GM19023 (cell line): ENCODE data around the gene MROH7.
"Not testable (repeated sequence)": the region's sequence is repeated elsewhere in the genome, so short reads cannot be mapped to it uniquely, and the experiment has no call there.

Experiments used
- ATAC-seq: cut with Tn5 transposase; IDR thresholded peaks from one replicate; pipeline ENCODE4 v1.9.1; 2021; ENCODE audit warnings: mild to moderate bottlenecking, moderate library complexity; ENCODE audit not compliant: unreplicated experiment

Gene MROH7

DNA sequence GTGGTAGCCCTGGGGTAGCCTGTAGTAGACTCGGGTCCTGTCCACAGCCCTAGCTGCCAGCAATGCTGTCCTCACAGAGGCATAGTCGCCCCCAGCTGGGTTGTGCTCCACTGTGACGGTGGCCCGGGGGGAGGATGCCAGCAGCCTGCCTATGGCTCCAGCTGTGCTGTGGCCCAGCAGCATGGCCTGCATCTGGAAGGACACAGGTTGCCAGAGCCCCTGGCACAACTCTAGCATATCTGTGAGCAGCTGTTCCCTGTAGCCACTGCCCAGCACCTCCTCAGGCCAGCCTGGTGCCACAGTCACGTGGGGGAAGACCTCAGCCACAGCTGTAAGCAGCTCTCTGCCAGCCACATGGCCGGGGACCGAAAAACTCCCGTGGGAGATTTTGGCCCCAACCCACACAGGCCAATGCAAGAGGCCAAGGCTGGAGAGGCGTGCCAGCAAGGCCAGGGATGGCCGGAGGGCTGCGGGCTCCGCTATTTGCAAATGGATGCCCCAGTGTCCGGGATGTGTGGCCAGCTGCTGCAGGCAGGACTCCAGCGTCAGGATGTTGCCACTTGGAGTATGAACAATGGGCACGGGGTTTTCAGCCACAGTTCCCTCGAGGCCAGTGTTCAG is 32.2 kb upstream of the MROH7 start:
- no peak for ATAC-seq

DNA sequence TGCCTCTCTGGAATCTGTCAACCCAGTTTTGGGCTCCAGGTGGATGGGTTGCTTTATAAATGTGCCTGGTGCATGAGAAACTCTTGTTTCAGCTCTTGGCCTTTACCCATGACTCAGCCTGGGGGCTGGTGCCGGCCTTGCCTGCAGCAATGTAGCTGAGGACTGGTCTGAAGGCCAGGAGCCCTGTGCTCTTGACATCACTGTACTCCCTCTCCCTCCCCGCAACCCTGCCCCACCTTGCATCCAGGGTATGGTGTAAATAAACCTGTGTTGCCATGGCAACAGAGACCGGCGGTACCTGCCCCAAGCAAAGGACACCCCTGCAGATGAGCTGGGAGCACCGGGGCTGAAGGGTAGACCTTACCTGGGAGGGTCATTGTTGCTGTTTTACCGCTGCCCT is 31.5 kb upstream of the MROH7 start:
- ATAC-seq: no peak

DNA sequence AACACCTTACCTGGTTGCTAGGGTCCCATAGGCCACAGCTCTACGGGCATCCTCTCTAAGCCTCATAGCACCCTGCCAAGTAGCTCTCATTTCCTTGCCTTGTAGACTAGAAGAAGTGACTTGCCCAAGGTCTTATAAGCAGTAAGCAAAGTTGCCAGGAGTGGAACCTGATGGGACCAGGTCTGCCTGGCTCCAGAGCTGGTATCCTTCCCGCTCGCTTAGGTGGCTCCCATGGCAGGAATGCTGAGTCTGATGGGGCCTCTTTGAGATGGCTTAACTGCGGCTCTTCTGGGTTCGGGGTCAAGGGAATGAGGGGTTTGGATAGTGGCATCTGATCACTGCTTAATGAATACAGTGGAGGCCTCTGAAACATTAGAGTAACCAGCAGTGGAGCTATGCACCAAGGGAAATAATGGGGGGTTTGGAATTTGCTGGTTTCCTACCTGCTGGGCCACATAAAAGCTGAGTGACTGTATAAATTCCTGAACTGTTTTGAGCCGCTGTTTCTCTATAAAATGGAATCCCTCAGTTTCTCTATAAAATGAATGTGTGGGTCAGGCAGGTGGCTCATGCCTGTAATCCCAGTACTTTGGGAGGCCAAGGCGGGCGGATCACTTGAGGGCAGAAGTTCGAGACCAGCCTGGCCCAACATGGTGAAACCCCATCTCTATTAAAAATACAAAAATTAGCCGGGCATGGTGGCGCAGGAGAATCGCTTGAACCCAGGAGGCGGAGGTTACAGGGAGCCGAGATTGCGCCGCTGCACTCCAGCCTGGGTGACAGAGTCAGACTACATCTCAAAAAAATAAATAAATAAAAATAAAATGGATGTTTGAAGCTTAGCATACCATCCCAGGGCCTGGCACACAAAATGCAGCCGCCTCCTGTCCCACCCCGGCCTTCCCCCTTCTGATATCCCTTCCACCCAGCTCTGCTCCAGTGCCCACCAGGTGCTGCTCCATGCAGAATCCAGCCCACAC is 30.7 kb upstream of the MROH7 start:
- ATAC-seq: no peak

DNA sequence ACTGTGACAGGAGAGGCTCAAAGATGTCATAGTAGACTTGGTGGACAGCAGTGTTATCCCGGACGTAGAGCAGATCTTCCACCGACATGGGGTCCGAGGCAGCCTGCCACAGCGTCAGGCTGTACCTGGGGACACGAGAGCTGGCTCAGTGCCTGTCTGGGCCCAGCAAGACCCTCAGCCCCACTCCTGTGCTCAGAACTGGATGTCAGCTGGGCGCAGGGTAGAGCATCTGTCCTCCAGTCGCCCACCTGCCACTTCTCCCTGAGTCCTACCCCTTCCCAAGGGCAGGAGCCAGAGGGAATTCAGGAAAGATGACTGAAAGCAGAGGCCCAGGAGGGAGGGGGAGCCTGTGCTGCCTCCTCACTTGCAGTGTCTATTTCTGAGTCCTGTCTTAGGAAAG is 30.0 kb upstream of the MROH7 start:
- no peak for ATAC-seq

DNA sequence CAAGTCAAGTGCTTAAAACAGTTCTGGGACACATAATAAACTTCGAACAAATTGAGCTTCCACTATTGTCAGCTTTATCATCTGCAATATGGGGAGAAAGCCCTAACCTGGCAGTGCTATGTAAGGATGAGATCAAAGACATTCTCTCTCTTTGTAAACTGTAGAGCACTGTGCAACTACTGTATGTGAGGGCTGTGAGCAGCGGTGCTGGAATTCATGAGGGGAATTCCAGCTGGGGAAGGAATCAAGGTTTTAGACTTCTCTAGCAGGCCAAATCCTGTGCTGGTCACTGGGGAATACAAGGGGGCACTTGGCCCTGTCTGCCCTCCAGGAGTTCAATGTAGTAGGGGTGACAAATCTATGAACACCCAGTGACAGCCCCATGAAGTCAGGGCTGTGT is 27.6 kb upstream of the MROH7 start:
- ATAC-seq: no peak

DNA sequence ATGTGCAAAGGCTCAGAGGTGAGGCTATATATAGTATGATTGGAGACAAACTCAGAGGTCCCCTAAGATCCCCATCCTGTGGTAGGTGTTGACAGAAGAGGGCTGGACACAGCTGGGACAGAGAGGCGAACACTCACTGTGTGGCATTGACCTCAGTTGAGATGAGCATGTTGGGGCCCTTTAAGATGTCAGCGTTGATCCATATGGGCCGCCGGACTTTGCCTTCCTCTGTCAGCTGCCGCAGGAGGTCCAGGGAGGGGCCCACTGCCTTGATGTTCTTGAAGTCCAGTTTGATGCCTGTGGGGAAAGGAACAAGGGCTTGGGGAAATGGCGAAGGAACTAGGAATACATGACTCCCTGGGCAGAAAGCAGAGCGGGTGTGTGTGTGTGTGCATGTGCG is 27.0 kb upstream of the MROH7 start:
- ATAC-seq: no peak

DNA sequence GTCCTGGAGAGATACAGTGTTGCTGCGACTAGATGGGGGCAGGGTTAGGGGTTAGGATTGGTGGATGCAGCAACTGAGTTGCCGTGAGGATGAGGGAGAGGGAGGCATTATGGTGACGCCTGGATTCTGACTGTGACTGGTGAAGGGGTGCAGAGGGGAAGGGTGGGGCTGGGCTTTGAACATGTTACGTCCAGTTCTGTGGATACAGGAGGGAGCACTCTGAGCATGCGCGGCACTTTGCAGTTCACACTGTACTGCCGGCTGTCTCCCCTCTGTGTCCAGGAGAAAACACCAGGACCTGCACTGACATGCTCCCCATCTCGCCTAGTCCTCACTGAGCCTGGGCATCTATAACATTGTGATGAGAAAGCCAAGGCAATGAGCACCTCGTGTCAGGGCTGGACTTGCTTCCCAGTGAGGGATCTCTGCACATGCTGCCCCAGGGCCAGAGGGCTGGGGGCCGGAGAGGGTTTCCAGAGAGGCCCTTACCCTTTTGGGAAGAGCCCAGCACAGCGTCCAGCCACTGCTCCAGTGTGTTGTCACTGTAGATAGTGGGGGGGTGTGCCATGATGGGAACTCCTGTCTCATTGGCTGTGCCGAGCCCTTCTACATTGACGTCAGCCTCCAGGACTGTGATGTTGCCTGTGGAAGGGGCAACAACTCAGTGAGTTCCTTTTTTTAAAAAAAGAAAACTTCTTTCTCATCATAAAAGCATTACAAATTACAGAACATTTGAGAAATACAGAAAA is 25.9 kb upstream of the MROH7 start:
- ATAC-seq: no peak

DNA sequence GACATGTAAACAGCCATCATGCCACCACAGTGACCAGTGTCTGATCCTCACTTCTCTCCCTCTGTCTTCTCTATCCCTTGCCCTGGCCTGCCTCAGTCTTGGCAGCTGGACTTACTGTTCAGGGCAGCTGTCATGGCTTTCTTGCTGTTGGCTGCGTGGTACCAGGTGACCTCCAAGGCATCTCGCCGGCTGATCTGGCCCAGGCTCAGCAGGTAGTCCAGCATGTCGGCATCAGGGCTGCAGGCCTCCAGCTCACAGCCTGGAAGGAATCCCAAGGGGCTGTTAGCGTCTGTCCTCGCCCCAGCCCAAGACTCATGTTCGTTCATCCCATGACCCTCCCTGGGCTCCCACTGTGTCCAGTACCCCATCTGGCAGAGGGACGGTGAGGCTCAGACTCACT is 21.8 kb upstream of the MROH7 start:
- no peak for ATAC-seq

DNA sequence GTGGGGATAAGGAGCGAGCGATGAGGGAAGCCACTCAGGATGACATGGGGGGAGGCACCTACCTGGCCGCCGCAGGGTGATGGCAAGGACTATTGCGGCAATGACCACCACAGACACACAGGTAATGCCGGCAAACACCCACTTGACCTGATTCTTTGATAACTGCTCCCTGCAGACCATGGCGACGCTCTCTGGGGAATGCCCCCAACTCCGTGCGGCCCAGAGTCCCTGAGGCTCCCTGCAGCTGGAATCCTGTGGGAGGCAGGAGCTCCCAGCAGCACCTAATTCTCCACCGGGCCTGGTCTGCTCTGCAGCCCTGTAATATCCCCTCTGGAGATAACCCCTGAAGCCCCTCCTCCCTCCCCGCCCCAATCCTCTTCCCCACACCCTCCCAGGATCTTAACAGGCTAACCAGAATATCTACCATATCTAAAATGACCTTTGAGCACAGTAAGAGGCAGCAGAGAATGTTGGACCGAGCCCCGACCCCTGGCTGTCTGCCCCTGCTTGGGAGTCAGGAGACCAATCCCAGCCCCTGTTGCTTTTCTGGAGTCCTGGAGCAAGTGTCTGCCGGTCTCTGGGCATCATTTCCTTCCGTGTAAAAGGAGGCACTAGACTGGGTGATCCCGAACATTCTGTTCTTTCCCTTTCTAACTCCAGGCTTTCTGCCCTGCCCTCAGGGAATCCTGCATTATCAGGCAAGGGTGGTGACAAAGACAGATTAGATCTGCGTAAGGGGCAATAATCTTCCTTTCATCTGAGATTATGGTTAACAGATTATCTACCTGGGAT is 18.2 kb upstream of the MROH7 start, which contains the start of gene FAM151A:
TSS of gene FAM151A (minus strand) at position 310 of the 792 bp plus-strand sequence. CDS start at position 180, 130 bp downstream.
- no peak for ATAC-seq

DNA sequence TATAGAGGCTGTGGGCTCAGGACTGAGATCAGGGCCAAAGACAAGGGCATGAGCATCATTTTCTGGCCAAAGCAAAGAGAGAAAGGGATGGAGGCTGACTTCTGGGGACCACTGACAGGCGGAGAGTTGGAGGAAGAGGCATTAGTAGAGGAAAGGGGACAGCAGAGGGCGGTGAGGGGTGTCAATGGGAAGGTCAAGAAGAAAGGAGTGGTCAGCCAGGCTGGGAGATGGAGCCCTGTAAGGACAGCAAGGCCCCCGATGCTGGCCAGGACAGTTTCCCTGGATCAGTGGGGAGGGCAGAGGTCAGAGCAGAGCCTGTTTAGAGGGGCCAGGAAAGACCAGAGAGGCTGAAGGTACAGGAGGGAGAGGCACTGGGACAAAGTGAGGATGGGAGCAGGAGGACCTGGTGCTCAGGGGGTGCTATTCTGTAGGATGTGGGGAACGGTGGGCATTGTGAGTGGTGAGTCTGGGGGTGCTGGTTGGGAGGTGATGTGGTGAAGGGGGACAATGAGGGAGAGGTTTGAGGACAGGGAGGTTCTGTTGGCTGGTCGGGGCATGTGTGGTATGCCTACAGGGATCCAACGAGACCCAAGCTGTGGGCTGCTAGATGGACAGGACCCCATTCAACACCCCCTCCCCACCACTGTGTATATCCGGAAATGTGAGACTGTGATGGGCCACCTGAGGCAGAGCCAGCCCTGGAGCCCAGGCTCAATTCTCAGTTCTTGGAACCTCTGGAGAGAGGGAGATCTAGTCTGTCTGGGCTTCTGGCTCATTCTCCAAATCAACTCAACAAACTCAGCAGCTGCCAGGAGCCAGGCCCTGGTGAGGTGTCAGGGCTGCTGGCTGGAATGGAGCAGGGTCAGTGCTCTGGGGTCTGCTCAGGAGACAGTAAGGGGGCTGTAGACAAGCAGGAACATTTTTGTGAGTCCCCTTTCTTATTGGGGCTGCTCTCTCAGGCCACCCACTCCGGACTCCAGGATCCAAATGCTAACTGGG is 16.8 kb upstream of the MROH7 start:
- ATAC-seq: no peak

DNA sequence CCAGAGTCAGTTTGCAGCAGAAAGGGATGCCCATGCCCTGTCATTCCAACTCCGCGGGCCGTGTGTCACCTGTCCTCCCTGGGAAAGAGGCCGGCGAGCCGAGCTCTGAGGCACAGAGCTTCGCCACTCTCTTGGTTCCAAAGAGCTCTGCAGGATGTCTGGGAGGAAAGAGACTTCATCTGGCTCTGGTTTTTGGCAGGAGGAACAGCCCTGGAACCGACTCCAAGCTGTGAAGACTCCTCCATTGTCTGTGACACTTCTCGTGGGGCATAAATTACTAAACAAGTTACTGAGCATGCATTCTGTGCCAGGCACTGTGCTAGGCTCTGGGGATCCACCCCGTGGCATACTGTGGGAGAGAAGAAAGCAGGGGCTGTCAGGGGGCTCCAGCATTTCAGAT is 14.4 kb upstream of the MROH7 start:
- ATAC-seq: no peak

DNA sequence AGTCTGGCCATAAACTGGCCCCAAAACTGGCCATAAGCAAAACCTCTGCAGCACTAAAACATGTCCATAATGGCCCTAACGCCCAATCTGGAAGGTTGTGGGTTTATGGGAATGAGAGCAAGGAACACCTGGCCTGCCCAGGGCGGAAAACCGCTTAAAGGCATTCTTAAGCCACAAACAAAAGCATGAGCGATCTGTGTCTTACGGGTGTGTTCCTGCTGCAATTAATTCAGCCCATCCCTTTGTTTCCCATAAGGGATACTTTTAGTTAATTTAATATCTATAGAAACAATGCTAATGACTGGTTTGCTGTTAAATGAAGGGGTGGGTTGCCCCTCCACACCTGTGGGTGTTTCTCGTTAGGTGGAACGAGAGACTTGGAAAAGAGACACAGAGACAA is 5.8 kb upstream of the MROH7 start:
- not testable (repeated sequence) for ATAC-seq

DNA sequence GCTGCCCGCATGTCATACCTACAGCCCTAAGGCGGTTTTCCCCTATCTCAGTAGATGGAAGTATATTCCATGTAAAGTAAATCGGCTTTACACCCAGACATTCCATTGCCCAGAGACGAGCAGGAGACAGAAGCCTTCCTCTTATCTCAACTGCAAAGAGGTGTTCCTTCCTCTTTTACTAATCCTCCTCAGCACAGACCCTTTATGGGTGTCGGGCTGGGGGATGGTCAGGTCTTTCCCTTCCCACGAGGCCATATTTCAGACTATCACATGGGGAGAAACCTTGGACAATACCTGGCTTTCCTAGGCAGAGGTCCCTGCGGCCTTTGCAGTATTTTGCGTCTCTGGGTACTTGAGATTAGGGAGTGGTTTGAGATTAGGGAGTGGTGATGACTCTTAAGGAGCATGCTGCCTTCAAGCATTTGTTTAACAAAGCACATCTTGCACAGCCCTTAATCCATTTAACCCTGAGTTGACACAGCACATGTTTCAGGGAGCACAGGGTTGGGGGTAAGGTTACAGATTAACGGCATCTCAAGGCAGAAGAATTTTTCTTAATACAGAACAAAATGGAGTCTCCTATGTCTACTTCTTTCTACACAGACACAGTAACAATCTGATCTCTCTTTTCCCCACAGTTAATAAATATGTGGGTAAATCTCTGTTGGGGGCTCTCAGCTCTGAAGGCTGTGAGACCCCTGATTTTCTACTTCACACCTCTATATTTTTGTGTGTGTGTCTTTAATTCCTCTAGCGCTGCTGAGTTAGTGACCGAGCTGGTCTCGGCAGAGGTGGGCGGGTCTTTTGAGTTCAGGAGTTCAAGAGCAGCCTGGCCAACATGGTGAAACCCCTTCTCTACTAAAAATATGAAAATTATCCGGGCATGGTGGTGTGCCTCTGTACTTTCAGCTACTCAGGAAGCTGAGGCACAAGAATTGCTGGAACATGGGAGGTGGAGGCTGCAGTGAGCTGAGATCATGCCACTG is 4.8 kb upstream of the MROH7 start:
- ATAC-seq: not testable (repeated sequence)

DNA sequence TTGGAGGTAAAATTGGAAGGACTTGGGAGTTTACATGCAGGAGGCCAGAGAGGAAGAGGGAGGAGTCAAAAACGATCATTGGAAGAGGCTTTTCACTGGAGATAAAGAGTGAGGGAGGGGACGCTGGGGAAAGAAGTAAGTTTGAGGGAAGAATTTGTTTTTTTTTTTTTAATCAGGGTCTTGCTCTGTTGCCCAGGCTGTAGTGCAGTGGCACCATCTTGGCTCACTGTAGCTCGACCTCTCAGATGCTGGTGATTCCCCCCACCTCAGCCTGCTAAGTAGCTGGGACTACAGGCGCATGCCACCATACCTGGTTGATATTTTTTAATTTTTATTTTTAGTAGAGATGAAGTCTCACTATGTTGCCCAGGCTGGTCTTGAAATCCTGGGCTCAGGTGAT is 1.2 kb upstream of the MROH7 start:
- ATAC-seq: no peak

DNA sequence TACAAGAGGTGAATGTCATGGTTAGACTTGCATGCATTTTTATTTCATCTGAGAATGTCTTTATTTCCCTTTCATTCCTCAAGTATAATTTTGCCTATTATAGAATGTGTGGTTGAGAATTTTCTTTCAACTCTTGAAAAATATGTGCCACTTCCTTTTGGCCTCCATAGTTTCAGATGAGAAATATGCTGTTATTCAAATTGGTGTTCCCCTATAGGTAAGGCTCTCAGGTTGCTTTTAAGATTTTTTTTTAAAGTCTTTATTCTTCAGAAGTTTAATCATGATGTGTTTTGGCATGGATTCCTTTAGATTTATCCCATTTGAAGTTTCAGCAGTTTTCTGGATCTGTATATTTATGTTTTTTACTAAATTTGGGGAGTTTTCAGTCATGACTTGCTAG is 2.1 kb downstream of the MROH7 start:
- no peak for ATAC-seq

DNA sequence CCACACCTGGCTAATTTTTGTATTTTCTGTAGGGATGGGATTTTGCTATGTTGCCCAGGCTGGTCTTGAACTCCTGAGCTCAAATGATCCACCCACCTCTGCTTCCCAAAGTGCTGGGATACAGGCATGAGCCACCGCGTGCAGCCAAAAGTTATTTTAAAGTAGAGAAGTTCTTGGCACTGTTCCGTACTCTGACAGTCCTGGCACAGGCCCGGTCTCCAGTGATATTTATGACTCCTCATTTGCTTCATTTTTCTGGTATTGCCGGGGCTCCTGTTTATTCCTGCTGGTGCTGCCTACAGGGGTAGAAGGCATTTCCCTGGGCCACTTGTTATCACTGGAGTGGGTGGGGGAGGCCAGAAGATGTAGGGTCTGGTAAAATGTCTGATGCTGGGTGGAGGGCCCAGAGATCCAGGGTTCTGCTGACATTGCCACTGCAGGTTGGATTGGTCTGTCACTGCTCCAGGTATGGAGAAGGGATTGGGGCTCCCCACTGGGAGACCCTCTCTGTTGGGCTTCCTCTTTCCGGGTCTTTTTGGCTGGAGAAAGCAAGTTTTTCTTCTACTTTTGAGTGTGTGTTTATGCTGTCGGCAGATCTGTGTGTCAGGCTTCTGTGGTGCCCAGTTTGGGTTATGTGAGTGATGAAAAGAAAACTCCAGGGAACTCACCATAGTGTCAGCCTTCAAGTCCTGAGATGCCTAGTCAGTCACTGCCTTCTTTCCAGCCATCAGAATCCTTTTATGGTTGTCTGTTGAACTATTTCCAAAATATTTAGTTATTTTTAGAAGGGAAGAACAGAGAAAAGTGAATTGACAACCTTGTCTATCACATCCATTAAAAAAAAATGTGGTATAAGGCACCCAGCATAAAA is 4.5 kb downstream of the MROH7 start:
- no peak for ATAC-seq

DNA sequence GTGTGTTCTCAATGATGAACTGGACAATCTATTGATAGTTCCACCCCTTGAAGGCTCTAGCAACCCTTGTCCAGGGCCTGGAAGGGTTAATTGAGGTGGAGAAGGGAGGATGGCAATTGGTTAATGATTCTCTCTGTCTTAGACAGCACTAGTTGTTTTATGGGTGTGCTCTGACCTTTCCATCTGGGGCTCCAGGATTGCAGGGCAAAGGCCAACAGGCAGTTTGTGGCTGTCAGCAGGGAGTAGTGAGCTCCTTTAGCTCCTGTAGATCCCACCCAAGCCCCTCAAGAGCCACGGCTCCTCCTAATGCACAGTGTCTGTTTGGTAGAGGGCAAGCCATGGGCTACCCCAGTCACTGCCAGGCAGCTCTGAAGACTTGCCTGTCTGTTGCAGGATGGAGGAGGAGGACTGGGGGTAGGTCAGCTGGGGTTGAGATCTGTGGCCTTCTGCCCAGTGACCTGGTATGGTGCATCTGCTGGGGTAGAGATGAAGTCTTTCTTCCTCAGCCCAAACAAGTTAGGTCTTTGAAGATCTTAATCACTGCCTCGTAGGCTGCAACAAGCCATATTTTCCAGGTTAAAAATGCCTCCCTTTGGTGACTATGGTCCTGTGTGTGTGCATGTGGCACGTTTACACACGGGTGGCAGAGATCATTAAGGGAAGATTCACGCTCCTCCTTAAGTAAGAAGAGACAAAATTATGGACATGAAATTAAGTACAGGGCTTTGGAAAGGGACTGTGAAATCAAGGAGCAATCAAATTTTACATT is 7.7 kb downstream of the MROH7 start:
- no peak for ATAC-seq
